Measurements from ENCODE around the gene ST13. TPM values are rescaled to one million over a fixed set of nuclear protein-coding genes. Genes with fewer than 3 reads are reported as not detected.
"Not testable (repeated sequence)": the region's sequence is repeated elsewhere in the genome, so short reads cannot be mapped to it uniquely, and the experiment has no call there.

Gene ST13
- total RNA-seq: 241 and 289 TPM in 2 replicates

GRCh38 chr22:40856513-40857308 is at the start of gene ST13, which contains the start of gene XPNPEP3:
ST13 (minus strand) TSS chr22:40856639; CDS start chr22:40856540, 99 bp downstream.
XPNPEP3 (plus strand) TSS chr22:40857148; CDS start chr22:40857182, 34 bp downstream.
- peak; percentile 97 for DNase-seq

GRCh38 chr22:40904101-40904500 is 47.7 kb upstream of the ST13 start:
- no peak for DNase-seq

GRCh38 chr22:40898850-40899357 is 42.5 kb upstream of the ST13 start:
- DNase-seq: peak; percentile 72

- DNase-seq: no peak
Measured at GRCh38 chr22:40894417-40894816, 38.0 kb upstream of the ST13 start.

GRCh38 chr22:40890881-40891280 is 34.4 kb upstream of the ST13 start:
- DNase-seq: no peak

GRCh38 chr22:40889116-40889515 is 32.7 kb upstream of the ST13 start:
- DNase-seq: no peak

- no peak for DNase-seq
Measured at GRCh38 chr22:40878922-40879321, 22.5 kb upstream of the ST13 start.

- DNase-seq: no peak
Measured at GRCh38 chr22:40877488-40877887, 21.0 kb upstream of the ST13 start.

GRCh38 chr22:40876907-40877306 is 20.5 kb upstream of the ST13 start:
- DNase-seq: no peak

GRCh38 chr22:40875111-40875510 is 18.7 kb upstream of the ST13 start:
- DNase-seq: no peak

- DNase-seq: no peak
Measured at GRCh38 chr22:40874016-40874415, 17.6 kb upstream of the ST13 start.

- not testable (repeated sequence) for DNase-seq
Measured at GRCh38 chr22:40868379-40868778, 11.9 kb upstream of the ST13 start.

GRCh38 chr22:40867109-40867508 is 10.7 kb upstream of the ST13 start:
- no peak for DNase-seq

GRCh38 chr22:40862537-40862936 is 6.1 kb upstream of the ST13 start:
- DNase-seq: no peak

GRCh38 chr22:40862013-40862412 is 5.6 kb upstream of the ST13 start, which contains the start of gene DNAJB7:
DNAJB7 (minus strand) TSS chr22:40862113; CDS start chr22:40861994, 119 bp downstream.
- DNase-seq: no peak

- DNase-seq: no peak
Measured at GRCh38 chr22:40857309-40857855, 943 bp upstream of the ST13 start.

- peak; percentile 55 for DNase-seq
Measured at GRCh38 chr22:40855979-40856512, 393 bp downstream of the ST13 start.

GRCh38 chr22:40855071-40855978 is 1.1 kb downstream of the ST13 start:
- DNase-seq: peak; percentile 62

GRCh38 chr22:40853961-40854360 is 2.5 kb downstream of the ST13 start:
- DNase-seq: peak; percentile 12

GRCh38 chr22:40853333-40853732 is 3.1 kb downstream of the ST13 start:
- DNase-seq: no peak

GRCh38 chr22:40845816-40846215 is 10.6 kb downstream of the ST13 start:
- not testable (repeated sequence) for DNase-seq

GRCh38 chr22:40844951-40845350 is 11.5 kb downstream of the ST13 start:
- no peak for DNase-seq

- DNase-seq: no peak
Measured at GRCh38 chr22:40838486-40838885, 18.0 kb downstream of the ST13 start.

All from dermis blood vessel endothelial cell (primary cell).